ENCODE data around the gene CACNB4.

Gene CACNB4

DNA sequence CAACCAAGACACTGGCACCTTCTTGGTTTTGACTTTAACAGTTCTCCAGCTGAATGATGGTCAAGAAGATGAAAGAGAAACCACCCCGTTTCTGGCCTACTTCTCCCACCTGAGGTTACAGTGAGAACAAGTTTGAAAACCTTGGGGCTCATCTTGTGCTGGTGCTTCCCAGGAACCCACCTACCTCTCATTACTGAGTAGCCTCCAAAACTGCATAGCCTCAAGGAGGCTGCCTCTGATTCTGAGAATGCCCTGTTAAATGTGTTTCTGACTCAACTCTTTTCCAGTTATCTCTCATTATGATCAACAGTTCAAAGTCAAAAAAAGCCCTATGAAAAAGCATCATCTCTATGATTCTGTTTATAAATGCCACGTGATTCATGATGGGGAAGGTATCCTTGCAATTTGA lies 121.9 kb downstream of the CACNB4 start:
- TF ChIP-seq, protein P1, sequence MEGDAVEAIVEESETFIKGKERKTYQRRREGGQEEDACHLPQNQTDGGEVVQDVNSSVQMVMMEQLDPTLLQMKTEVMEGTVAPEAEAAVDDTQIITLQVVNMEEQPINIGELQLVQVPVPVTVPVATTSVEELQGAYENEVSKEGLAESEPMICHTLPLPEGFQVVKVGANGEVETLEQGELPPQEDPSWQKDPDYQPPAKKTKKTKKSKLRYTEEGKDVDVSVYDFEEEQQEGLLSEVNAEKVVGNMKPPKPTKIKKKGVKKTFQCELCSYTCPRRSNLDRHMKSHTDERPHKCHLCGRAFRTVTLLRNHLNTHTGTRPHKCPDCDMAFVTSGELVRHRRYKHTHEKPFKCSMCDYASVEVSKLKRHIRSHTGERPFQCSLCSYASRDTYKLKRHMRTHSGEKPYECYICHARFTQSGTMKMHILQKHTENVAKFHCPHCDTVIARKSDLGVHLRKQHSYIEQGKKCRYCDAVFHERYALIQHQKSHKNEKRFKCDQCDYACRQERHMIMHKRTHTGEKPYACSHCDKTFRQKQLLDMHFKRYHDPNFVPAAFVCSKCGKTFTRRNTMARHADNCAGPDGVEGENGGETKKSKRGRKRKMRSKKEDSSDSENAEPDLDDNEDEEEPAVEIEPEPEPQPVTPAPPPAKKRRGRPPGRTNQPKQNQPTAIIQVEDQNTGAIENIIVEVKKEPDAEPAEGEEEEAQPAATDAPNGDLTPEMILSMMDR (conservative IDR thresholded peaks at IDR 0.05; ENCODE audit: low read depth) = no peak
- H3K27ac ChIP-seq = no peak overlapping the region
- POLR2A ChIA-PET (ENCODE audit: low non-redundant PET) = no interaction called here
- CTCF ChIA-PET = interaction anchor here (0.6 kb wide), 1 partner anchor 72 kb away, joined by 3 read pairs; no protein-coding TSS in a partner anchor
- no peak for DNase-seq (ENCODE audit: low spot score)

DNA sequence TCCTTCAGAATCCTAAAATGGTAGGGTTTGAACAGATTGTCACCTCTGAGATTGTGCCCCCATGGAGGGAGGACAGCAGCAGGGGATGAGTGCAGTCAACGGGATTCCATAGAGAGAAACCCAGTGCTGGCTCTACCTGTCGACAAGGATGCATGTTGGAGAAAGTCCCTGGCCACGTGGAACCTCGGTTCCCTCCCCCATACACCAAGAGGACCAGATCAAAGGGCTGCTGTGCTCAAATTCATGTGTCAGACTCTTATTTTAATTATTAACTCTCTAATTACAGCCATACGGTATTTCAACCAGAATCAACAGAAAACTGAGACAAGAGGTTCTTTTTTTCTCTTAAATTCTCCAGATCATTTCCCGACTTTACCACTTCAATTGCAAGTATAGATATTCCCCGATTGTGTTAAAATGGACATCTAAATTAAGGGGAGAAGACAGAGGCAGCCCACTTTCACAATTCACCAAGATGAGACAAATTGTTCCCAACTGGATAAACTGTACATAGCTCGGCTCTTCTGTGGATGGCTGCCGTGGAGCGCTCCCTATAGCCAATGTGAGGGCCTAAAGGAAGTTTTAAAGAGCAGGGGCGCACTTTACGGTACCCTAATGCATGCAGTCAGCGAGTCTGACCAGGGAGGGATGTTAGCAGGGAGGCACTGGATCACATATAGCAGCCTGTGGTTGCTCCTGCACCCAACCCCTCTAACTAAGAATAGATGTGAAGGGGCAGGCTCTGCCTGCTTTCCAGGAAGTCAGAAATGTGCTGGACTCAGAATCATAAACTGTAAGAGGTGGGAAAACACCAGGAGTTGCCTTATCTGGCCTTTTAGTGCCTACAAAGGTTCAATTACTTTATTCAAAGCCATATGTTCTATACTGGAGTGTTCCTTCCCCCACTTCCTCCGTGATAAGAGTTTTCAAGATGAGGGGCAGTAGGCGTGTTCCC lies 123.1 kb downstream of the CACNB4 start:
- H3K27ac ChIP-seq = no peak overlapping the region
- DNase-seq (ENCODE audit: low spot score) = no peak
- POLR2A ChIA-PET (ENCODE audit: low non-redundant PET) = no interaction called here
- CTCF ChIA-PET = no interaction called here
- TF ChIP-seq, protein P1 (conservative IDR thresholded peaks at IDR 0.05; ENCODE audit: low read depth) = no peak

DNA sequence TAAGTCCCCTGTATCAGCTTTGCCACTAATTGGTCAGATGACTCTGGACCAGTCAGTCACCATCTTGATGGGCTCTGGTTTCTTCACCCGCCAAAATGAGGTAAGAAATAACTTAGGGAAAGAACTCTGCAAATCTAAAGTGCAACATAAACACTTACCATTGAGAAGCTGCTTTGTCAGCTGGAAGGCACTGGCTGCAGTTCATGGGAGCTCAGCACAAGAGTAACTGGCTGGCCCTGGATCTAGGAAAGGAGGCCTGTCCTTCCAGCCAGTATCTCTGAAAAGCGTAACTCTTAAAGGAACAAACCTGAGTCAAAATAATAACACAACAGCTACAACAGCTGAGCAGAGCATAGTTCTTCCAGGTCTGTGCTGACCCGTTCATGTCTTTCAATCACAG lies 123.9 kb downstream of the CACNB4 start:
- H3K27ac ChIP-seq = no peak overlapping the region
- CTCF ChIA-PET = interaction anchor here (0.6 kb wide), 1 partner anchor 223 kb away, joined by 3 read pairs; no protein-coding TSS in a partner anchor
- POLR2A ChIA-PET (ENCODE audit: low non-redundant PET) = no interaction called here
- TF ChIP-seq, protein P1 (conservative IDR thresholded peaks at IDR 0.05; ENCODE audit: low read depth) = no peak
- no peak for DNase-seq (ENCODE audit: low spot score)

DNA sequence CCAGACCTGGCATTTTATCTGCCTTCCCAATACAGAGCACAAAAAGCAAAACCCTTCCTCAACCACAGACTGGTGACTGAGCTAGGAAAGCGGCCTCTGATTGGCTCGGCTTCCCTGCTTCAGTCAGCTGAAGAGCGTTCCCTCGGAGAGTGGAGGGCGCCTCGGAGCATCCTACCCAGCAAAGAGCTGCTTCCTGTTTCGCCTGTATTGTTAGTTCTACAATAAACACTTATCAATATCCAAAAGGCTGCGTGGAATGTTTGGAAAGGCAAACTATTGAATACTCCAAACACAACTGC lies 125.0 kb downstream of the CACNB4 start:
- DNase-seq (ENCODE audit: low spot score) = no peak
- CTCF ChIA-PET = no interaction called here
- no peak overlapping the region for H3K27ac ChIP-seq
- POLR2A ChIA-PET (ENCODE audit: low non-redundant PET) = interaction anchor here (0.6 kb wide), 1 partner anchor 78 kb away, joined by 3 read pairs; no protein-coding TSS in a partner anchor
- TF ChIP-seq, protein P1 (conservative IDR thresholded peaks at IDR 0.05; ENCODE audit: low read depth) = no peak

DNA sequence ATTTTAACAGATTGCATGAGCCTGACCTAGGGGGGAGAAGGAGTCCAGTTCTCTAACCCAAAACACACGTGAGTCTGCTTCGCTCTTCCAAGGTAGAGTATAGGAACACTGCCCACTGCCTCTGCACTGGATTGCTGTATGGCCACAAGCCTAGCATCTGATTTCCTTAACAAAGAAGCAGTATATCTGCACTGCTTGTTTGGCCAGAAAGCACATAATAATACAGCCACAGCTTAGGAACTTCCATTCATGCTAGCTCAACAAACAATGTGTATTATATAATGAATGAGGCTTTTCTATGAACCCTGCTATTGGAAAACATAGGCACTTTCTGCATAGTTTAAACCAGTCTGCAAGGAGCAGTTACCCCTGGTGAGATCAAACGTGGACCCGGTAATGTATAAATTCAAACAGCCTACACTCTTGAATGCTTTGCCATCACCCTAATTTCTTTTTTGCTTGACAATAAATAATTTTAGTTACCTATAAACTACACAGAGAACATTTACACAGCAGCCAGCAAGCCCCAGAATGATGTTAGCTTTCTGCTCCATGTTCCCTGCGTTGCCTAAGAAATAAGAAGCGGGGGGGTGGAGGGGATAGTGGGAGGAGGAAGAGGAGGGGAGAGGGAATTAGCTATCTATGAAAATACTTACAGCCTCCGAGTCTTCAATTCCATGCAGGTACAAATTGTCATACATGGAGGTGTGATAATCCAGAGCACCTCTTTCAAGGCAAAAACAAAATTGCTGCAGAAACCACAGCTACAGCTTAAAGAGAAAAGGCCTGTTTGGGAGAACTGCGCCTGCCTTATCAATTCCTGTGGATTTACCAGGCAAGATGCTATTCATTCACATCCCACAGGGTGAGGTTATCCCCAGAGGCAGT lies 125.6 kb downstream of the CACNB4 start:
- POLR2A ChIA-PET (ENCODE audit: low non-redundant PET) = interaction anchor here (0.6 kb wide), 1 partner anchor 77 kb away, joined by 3 read pairs; no protein-coding TSS in a partner anchor
- TF ChIP-seq, protein P1 (conservative IDR thresholded peaks at IDR 0.05; ENCODE audit: low read depth) = no peak
- no peak for DNase-seq (ENCODE audit: low spot score)
- H3K27ac ChIP-seq = no peak overlapping the region
- CTCF ChIA-PET = no interaction called here
